Measurements from ENCODE around the gene FAM162A.
"Not testable (repeated sequence)": the region's sequence is repeated elsewhere in the genome, so short reads cannot be mapped to it uniquely, and the experiment has no call there.

The FAM162A gene

GRCh38 chr3:122421836-122422235 is 37.9 kb downstream of the FAM162A start:
- DNase-seq (ENCODE audit: low read depth), result no peak

- DNase-seq (ENCODE audit: low read depth), result no peak
Measured at GRCh38 chr3:122427857-122428471, 44.0 kb downstream of the FAM162A start.

GRCh38 chr3:122430371-122430770 is 46.4 kb downstream of the FAM162A start:
- DNase-seq (ENCODE audit: low read depth), result no peak

GRCh38 chr3:122435950-122436349 is 52.0 kb downstream of the FAM162A start:
- DNase-seq (ENCODE audit: low read depth), result no peak

- DNase-seq (ENCODE audit: low read depth), result no peak
Measured at GRCh38 chr3:122443090-122443489, 59.1 kb downstream of the FAM162A start.

- DNase-seq (ENCODE audit: low read depth), result not testable (repeated sequence)
Measured at GRCh38 chr3:122443762-122444490, 59.9 kb downstream of the FAM162A start.

GRCh38 chr3:122444491-122444887 is 60.5 kb downstream of the FAM162A start:
- not testable (repeated sequence) for DNase-seq (ENCODE audit: low read depth)

- DNase-seq (ENCODE audit: low read depth), result not testable (repeated sequence)
Measured at GRCh38 chr3:122448218-122448617, 64.2 kb downstream of the FAM162A start.

- no peak for DNase-seq (ENCODE audit: low read depth)
Measured at GRCh38 chr3:122451371-122451770, 67.4 kb downstream of the FAM162A start.

GRCh38 chr3:122456074-122456473 is 72.1 kb downstream of the FAM162A start:
- no peak for DNase-seq (ENCODE audit: low read depth)

GRCh38 chr3:122457706-122458105 is 73.7 kb downstream of the FAM162A start:
- no peak for DNase-seq (ENCODE audit: low read depth)

- DNase-seq (ENCODE audit: low read depth), result peak; percentile 53
Measured at GRCh38 chr3:122458992-122459391, 75.0 kb downstream of the FAM162A start.

GRCh38 chr3:122461806-122462205 is 77.8 kb downstream of the FAM162A start:
- no peak for DNase-seq (ENCODE audit: low read depth)

Data from fibroblast of the conjunctiva (primary cell).